Trophoblast cell (in vitro differentiated cells and primary cell): ENCODE data around the gene FAM120B.

Experiments
- DNase-seq, 2 donors: peaks; one replicate each; pipeline ENCODE4 v3.0.0-alpha.2; 2016
- H2AFZ ChIP-seq: 2 replicates; pipeline ENCODE4 v1.6.1; 2013; ENCODE audit warnings: low read length, moderate library complexity, mild to moderate bottlenecking; ENCODE audit not compliant: insufficient read depth, poor library complexity
- H2AK5ac ChIP-seq: 2 replicates; pipeline ENCODE4 v1.6.1; 2013; ENCODE audit warnings: mild to moderate bottlenecking, low read length
- H2BK120ac ChIP-seq: 2 replicates; pipeline ENCODE4 v1.6.1; 2013; ENCODE audit warnings: low read length, mild to moderate bottlenecking, moderate library complexity; ENCODE audit not compliant: insufficient read depth, poor library complexity
- H2BK12ac ChIP-seq: 2 replicates; pipeline ENCODE4 v1.6.1; 2013; ENCODE audit warnings: mild to moderate bottlenecking, low read length, moderate library complexity
- H2BK5ac ChIP-seq: 2 replicates; pipeline ENCODE4 v1.6.1; 2013; ENCODE audit warnings: low read length, low read depth, moderate library complexity, mild to moderate bottlenecking; ENCODE audit not compliant: poor library complexity
- H3K14ac ChIP-seq: 2 replicates; pipeline ENCODE4 v1.6.1; 2013; ENCODE audit warnings: mild to moderate bottlenecking, low read length
- H3K18ac ChIP-seq: 2 replicates; pipeline ENCODE4 v1.6.1; 2013; ENCODE audit warnings: mild to moderate bottlenecking, low read length
- H3K23ac ChIP-seq: 2 replicates; pipeline ENCODE4 v1.6.1; 2013; ENCODE audit warnings: low read length
- H3K27ac ChIP-seq: 2 replicates; pipeline ENCODE4 v1.5.1; 2013; ENCODE audit warnings: low read depth, mild to moderate bottlenecking, inconsistent platforms, low read length, moderate library complexity
- H3K27me3 ChIP-seq: 2 replicates; pipeline ENCODE4 v1.6.1; 2013; ENCODE audit warnings: inconsistent platforms, mild to moderate bottlenecking, low read length, moderate library complexity; ENCODE audit not compliant: insufficient read depth
- H3K36me3 ChIP-seq, 2 experiments: 1 replicate in 1 of 2; 2 replicates in 1 of 2; pipeline ENCODE4 v1.6.1; 2013; ENCODE audit warnings: low read length in 2 of 2, mild to moderate bottlenecking in 2 of 2, moderate library complexity in 1 of 2; ENCODE audit not compliant: insufficient read depth in 2 of 2, control insufficient read depth in 1 of 2
- H3K4ac ChIP-seq: 2 replicates; pipeline ENCODE4 v1.6.1; 2013; ENCODE audit warnings: low read depth, mild to moderate bottlenecking, low read length, moderate library complexity
- H3K4me1 ChIP-seq, 2 experiments: 1 replicate in 1 of 2; 2 replicates in 1 of 2; pipeline ENCODE4 v1.6.1; 2013; ENCODE audit warnings: low read length in 2 of 2, mild to moderate bottlenecking in 2 of 2, moderate library complexity in 1 of 2; ENCODE audit not compliant: insufficient read depth in 2 of 2, control insufficient read depth in 1 of 2
- H3K4me2 ChIP-seq: 2 replicates; pipeline ENCODE4 v1.6.1; 2013; ENCODE audit warnings: inconsistent platforms, mild to moderate bottlenecking, low read length, moderate library complexity
- H3K4me3 ChIP-seq: 2 replicates; pipeline ENCODE4 v1.5.1; 2013; ENCODE audit warnings: mild to moderate bottlenecking, low read depth, low read length, inconsistent platforms
- H3K79me1 ChIP-seq: one replicate; pipeline ENCODE4 v1.6.1; 2013; ENCODE audit warnings: low read length
- H3K79me2 ChIP-seq: 2 replicates; pipeline ENCODE4 v1.6.1; 2013; ENCODE audit warnings: low read length, mild to moderate bottlenecking; ENCODE audit not compliant: control insufficient read depth, insufficient read depth, poor library complexity
- H3K9ac ChIP-seq: 2 replicates; pipeline ENCODE4 v1.6.1; 2013; ENCODE audit warnings: mild to moderate bottlenecking, low read length
- H3K9me3 ChIP-seq: 2 replicates; pipeline ENCODE4 v1.6.1; 2013; ENCODE audit warnings: low read depth, mild to moderate bottlenecking, control low read depth, inconsistent platforms, low read length; ENCODE audit not compliant: insufficient read depth
- H4K12ac ChIP-seq: 2 replicates; pipeline ENCODE4 v1.6.1; 2013; ENCODE audit warnings: low read depth, mild to moderate bottlenecking, low read length, moderate library complexity
- H4K8ac ChIP-seq: 2 replicates; pipeline ENCODE4 v1.6.1; 2013; ENCODE audit warnings: low read depth, mild to moderate bottlenecking, low read length, moderate library complexity
- H4K91ac ChIP-seq: one replicate; pipeline ENCODE4 v1.6.1; 2013; ENCODE audit warnings: low read depth, mild to moderate bottlenecking, low read length, moderate library complexity
- WGBS: extraction: QIAGEN DNeasy Blood & Tissue Kit; methylation state at CpG from one replicate; pipeline ENCODE4 v1.1.7; 2013; ENCODE audit warnings: missing lambda C conversion rate; ENCODE audit not compliant: insufficient read length, insufficient coverage; ENCODE audit errors: extremely low coverage; 5-methylcytosine and 5-hydroxymethylcytosine counted together

The FAM120B gene

DNA sequence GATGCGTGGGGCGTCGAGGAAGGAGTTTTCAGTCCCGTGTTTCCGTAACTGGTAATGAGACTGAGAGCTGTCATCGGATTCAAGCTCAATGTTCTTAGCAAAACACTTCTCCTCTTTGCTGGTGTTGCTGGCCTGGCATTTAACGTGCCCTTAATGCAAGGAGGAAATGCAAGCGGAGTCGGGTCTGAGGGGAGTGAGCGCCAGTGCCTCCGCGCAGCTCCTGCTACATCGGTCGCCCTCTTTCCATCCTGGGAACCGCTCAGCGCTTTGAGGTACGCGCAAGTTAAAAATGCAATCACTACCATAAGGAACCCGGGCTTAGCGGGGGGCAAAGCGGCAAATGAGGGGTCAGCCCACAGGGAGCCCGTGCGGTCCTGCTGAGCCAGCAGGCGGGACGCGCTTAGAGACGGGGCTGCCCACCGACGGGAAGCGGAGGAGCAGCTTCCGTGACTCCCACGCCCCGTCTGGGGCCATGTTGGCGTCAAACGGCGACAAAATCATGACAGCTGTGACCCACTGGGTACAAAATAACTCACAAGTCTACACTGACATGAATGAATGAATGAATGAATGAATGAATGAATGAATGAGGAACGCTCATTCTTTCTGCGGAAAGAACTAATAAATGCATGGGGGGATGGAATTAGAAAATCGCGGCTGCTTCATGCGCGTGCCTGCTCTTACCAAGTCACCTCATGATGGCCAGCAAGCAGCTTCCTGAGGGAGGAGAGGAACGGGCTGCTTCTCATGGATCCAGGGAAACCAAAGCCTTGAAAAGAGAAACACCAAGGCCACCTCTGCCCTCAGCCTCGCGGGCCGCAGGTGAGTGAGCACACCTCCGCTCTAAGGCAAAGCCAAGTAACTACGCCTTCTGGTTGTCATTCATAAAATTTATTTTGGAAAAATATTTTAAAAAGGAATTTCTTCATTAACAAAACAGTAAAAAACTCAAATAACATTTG lies 24.9 kb upstream of the FAM120B start:
- H3K9me3 ChIP-seq, result peaks cover 4% of the 10 kb centered on the region
- no peak overlapping the region for H3K18ac ChIP-seq

DNA sequence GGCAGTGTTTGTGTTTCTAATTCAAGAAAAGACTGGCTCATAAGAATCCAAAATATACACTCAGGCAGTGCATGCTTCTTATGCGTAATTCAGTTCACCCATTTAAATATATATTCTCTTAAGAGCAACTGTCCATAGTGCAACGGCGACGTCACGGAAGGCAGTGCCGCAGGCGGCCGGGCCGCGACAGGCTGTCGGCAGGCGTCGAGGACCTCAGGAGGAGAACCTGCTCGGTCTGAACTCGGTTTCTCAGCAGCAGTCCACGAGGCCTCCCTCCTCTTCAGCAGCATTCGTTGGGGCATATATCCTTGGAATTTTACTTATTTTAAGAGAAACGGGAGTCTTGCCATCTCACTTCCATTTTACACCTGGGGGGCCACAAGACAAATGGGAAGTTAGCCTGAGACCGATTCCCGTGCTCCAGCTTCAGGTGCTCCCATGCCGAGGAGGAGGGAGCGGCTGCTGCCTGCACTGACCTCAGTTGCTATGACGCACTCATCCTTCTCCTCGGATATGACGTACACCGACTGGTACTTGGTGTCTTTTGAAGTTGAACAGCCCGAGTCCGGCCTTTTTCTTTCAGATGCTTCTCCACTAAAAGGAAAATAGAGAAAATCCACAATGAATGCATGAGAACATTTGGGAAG lies 23.9 kb upstream of the FAM120B start:
- no peaks in the 10 kb centered on the region for H3K79me2 ChIP-seq
- H4K8ac ChIP-seq, result no peak overlapping the region
- H3K9me3 ChIP-seq, result peaks cover 9% of the 10 kb centered on the region
- H2BK120ac ChIP-seq, result no peak overlapping the region
- no peaks in the 10 kb centered on the region for H3K79me1 ChIP-seq
- no peak overlapping the region for H3K23ac ChIP-seq
- no peak overlapping the region for H3K14ac ChIP-seq
- no peak overlapping the region for H3K4ac ChIP-seq
- H4K91ac ChIP-seq, result no peak overlapping the region
- no peak overlapping the region for H2AFZ ChIP-seq
- H2BK12ac ChIP-seq, result no peak overlapping the region
- no peak overlapping the region for H3K4me2 ChIP-seq
- H3K27ac ChIP-seq, result no peak overlapping the region
- H3K4me3 ChIP-seq, result no peak overlapping the region
- peaks cover 25 to 27% of the 10 kb centered on the region in 2 experiments for H3K36me3 ChIP-seq
- H2AK5ac ChIP-seq, result no peak overlapping the region
- no peak for DNase-seq
- no peaks in the 10 kb centered on the region for H3K27me3 ChIP-seq
- no peak overlapping the region for H4K12ac ChIP-seq
- no peak overlapping the region for H2BK5ac ChIP-seq
- no peak overlapping the region for H3K18ac ChIP-seq
- H3K9ac ChIP-seq, result no peak overlapping the region
- WGBS, result no CpG with 5 or more reads among the region's 28 CpGs
- peaks cover 3 to 12% of the 10 kb centered on the region in 2 experiments for H3K4me1 ChIP-seq

More for the DNA sequence above, 24.9 kb upstream of the FAM120B start:
- Histone ChIP-seq H3K9ac (no peak overlapping the region), H3K4ac (no peak overlapping the region), H3K4me3 (no peak overlapping the region), H3K79me2 (no peaks in the 10 kb centered on the region), H2BK120ac (no peak overlapping the region), H2BK5ac (no peak overlapping the region), H2BK12ac (no peak overlapping the region), H3K27ac (no peak overlapping the region), H2AFZ (no peak overlapping the region), H4K12ac (no peak overlapping the region), H3K23ac (no peak overlapping the region), H3K79me1 (no peaks in the 10 kb centered on the region), H4K91ac (no peak overlapping the region), H3K27me3 (no peaks in the 10 kb centered on the region), H3K36me3 (peaks cover 24 to 25% of the 10 kb centered on the region in 2 experiments), H3K4me2 (no peak overlapping the region), H2AK5ac (no peak overlapping the region), H3K4me1 (peaks cover 1 to 4% of the 10 kb centered on the region in 2 experiments), H4K8ac (no peak overlapping the region), H3K14ac (no peak overlapping the region)
- no peak for DNase-seq
- no CpG with 5 or more reads among the region's 48 CpGs for WGBS

DNA sequence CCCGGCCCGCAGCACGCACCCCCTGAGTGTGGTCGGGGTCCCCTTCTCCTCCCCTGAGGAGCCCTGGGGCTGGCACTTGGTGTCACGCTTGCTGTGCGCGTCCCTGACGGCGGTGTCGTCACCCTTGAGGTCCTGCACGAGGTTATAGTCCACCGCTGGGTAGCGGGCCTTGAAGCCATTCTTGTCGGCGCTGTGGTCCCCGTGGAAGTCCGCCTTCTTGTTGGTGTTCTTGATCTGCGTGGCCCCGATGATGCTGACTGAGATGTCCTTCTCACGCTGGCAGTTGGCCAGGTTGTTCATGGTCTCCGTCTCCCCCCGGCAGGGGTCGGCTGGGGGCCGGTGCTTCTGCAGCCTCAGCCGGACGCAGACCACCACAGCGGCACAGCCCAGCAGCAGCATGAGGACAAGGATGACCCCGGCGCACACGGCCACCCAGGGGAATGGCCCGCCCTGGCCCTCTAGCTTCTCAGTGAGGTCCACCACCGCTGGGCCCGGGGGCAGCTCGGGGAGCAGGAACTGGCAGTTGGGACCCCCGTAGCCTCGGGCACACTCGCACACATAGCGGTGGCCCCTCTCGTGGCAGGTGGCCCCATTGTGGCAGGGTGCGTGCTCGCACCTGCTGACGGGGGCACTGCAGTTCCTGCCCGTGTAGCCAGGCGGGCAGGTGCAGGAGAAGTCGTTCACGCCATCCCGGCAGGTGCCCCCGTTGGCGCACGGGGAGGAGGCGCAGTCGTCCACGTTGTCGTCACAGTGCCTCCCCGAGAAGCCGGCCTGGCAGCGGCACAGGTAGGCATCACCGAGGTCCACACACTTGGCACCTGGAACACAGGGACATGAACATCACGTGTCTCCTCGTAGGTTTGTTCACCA lies 23.1 kb upstream of the FAM120B start:
- H2BK5ac ChIP-seq, result no peak overlapping the region
- no peak overlapping the region for H3K4ac ChIP-seq
- H3K79me2 ChIP-seq, result no peaks in the 10 kb centered on the region
- no peaks in the 10 kb centered on the region for H3K79me1 ChIP-seq
- no peak overlapping the region for H3K14ac ChIP-seq
- H3K23ac ChIP-seq, result no peak overlapping the region
- DNase-seq, result no peak
- no peak overlapping the region for H3K4me3 ChIP-seq
- H2BK120ac ChIP-seq, result no peak overlapping the region
- peaks cover under 1% of the 10 kb centered on the region for H3K27me3 ChIP-seq
- H3K9me3 ChIP-seq, result peaks cover 9% of the 10 kb centered on the region
- no peak overlapping the region for H3K9ac ChIP-seq
- no peak overlapping the region for H3K4me2 ChIP-seq
- no peak overlapping the region for H2AFZ ChIP-seq
- no peak overlapping the region for H4K91ac ChIP-seq
- H4K8ac ChIP-seq, result no peak overlapping the region
- H3K27ac ChIP-seq, result no peak overlapping the region
- no peak overlapping the region for H2BK12ac ChIP-seq
- H3K36me3 ChIP-seq, result peaks cover 29 to 33% of the 10 kb centered on the region in 2 experiments
- peaks cover 9 to 14% of the 10 kb centered on the region in 2 experiments for H3K4me1 ChIP-seq
- no peak overlapping the region for H4K12ac ChIP-seq
- no peak overlapping the region for H2AK5ac ChIP-seq
- WGBS, result no CpG with 5 or more reads among the region's 60 CpGs
- no peak overlapping the region for H3K18ac ChIP-seq

DNA sequence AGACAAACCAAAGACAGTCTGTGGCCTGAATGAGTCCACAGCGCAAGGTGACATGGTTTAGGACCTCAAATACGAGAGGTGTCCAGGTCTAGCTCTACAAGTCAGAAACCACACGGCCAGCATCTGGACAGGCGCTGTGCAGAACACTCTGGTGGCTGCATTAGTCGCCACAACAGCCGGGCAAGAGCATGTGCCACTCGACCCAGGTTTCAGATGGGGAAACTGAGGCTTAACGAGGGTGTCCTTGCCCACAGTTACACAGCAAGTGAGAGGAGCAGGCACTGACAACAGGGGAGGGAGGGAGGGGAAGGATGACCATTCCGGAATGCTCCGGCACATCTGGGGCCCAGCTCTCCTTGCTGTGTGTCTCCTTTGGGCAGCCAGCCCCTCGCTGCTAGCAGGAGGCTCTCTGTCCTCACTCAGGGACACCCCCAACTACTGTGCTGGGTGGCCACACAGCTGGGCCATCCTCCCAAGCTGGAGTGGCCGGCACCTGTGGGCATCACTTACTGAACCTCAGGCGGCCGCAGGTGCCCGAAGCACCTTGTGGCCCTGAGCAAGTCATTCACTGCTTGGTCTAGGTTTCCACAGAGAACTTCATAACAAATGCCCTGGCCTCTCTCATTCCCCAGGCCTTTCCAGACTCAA lies 22.3 kb upstream of the FAM120B start:
- H3K9ac ChIP-seq, result no peak overlapping the region
- H2AFZ ChIP-seq, result no peak overlapping the region
- H4K8ac ChIP-seq, result no peak overlapping the region
- peaks cover 10 to 18% of the 10 kb centered on the region in 2 experiments for H3K4me1 ChIP-seq
- no peak overlapping the region for H3K14ac ChIP-seq
- H3K4ac ChIP-seq, result no peak overlapping the region
- H3K27me3 ChIP-seq, result peaks cover 8% of the 10 kb centered on the region
- H4K12ac ChIP-seq, result no peak overlapping the region
- no peak for DNase-seq
- no peak overlapping the region for H2BK5ac ChIP-seq
- no peak overlapping the region for H3K4me3 ChIP-seq
- no peak overlapping the region for H2AK5ac ChIP-seq
- no peak overlapping the region for H3K23ac ChIP-seq
- peaks cover 29 to 33% of the 10 kb centered on the region in 2 experiments for H3K36me3 ChIP-seq
- H4K91ac ChIP-seq, result no peak overlapping the region
- no peaks in the 10 kb centered on the region for H3K79me2 ChIP-seq
- no peak overlapping the region for H3K4me2 ChIP-seq
- no peak overlapping the region for H2BK120ac ChIP-seq
- no CpG with 5 or more reads among the region's 15 CpGs for WGBS
- no peak overlapping the region for H2BK12ac ChIP-seq
- H3K27ac ChIP-seq, result no peak overlapping the region
- H3K18ac ChIP-seq, result no peak overlapping the region
- peaks cover 9% of the 10 kb centered on the region for H3K9me3 ChIP-seq
- no peaks in the 10 kb centered on the region for H3K79me1 ChIP-seq
